AG04449 (cell line): ENCODE measurements around the gene PALS2.

ENCODE experiments used
- CTCF ChIA-PET: fragments of 350-600 bp; formaldehyde crosslinking; extraction: SDS; loops from one replicate; lab custom pipeline; 2021; ENCODE audit warnings: antibody characterized with exemption; lab: Yijun Ruan, JAX
- POLR2A ChIA-PET: fragments of 400-600, 350-600 bp; formaldehyde crosslinking; extraction: SDS; loops from one replicate; lab custom pipeline; 2020; ENCODE audit warnings: antibody characterized with exemption, inconsistent platforms; lab: Yijun Ruan, JAX
- DNase-seq: peaks from one replicate; pipeline ENCODE4 v3.0.0-alpha.2; 2010; ENCODE audit warnings: low read depth, low spot score
- H3K4me3 ChIP-seq: 2 replicates; pipeline ENCODE4 v1.5.1; 2011; ENCODE audit warnings: low read depth, mild to moderate bottlenecking, control low read depth, low read length
- CTCF ChIP-seq: IDR thresholded peaks from one replicate; pipeline ENCODE4 v1.5.1; 2011; ENCODE audit warnings: mild to moderate bottlenecking, moderate library complexity, low read length, control low read depth, inconsistent platforms; ENCODE audit not compliant: insufficient read depth; ENCODE audit errors: missing control alignments

Gene PALS2

DNA sequence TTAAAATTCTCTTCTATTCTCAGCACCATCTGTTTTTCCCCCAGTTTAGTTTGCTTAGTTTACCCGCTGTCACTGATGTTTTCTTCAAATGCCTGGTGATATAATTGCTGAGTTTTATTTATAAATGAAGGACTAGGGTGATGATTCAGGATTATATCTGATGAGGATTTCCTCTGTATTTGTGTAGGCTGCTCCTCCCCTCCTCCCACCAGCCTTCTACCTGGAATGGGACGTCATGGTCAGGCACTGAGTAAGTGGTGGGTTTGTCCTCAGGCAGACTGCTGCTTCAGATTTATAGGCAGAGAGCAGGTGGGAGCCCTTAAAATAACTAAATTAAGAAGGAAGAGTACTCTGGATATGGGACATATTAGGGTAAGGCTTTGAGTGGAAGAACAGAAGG is 35.8 kb downstream of the PALS2 start:
- no peak for TF ChIP-seq CTCF
- DNase-seq: no peak
- ChIA-PET POLR2A (no interaction called here), CTCF (interaction anchor here (0.7 kb wide), 1 partner anchor 485 kb away, joined by 3 read pairs; no protein-coding TSS in a partner anchor)
- H3K4me3 ChIP-seq: no peak overlapping the region

DNA sequence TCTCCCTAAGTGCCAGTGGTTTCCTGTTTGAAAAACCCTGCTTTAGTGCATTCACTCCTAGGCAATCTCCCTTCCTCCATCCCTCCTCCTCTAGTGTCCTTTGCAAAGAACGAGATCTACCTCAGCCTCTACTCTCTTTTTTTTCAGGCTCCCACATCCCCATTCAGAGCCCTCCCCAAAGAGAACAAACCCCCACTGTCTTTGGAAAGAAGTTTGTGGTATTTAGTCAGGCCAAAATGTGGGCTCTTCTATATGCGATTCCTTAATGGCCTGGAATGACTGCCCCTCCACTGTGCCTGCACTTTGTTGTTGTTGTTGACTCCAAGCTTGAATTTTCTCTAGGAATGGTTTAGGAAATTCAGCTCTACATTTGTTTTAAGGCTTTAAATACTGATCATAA is 36.3 kb downstream of the PALS2 start:
- ChIA-PET POLR2A (no interaction called here), CTCF (interaction anchor here (0.7 kb wide), 1 partner anchor 484 kb away, joined by 3 read pairs; no protein-coding TSS in a partner anchor)
- DNase-seq: no peak
- no peak overlapping the region for H3K4me3 ChIP-seq
- no peak for TF ChIP-seq CTCF

DNA sequence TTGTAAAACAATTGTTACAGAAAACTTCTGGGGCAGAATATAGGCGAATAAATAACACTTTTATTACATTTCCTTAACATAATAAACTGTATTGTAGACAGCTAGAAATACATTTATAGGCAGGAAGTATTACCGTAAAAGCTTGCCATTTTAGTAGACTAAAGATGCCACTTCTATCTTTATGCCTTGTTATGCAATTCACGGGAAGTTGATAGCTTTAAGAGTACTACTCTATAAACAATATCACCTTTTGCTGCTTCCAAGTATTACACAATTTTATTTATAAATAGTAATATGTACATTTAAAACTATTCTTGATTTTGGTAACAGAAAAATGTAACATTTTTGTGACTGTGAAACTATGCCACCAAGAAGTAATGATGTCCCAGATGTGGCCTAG is 37.9 kb downstream of the PALS2 start:
- CTCF ChIA-PET: no interaction called here
- POLR2A ChIA-PET: no interaction called here
- no peak overlapping the region for H3K4me3 ChIP-seq
- TF ChIP-seq CTCF: no peak
- no peak for DNase-seq

- CTCF ChIA-PET: no interaction called here
- no peak for DNase-seq
- H3K4me3 ChIP-seq: no peak overlapping the region
- POLR2A ChIA-PET: no interaction called here
- no peak for TF ChIP-seq CTCF
Observed at GRCh38 chr7:24617957-24618616, 44.8 kb downstream of the PALS2 start.

- no peak overlapping the region for H3K4me3 ChIP-seq
- TF ChIP-seq CTCF: no peak
- DNase-seq: no peak
- ChIA-PET CTCF (no interaction called here), POLR2A (no interaction called here)
Observed at GRCh38 chr7:24619978-24620377, 46.7 kb downstream of the PALS2 start.

GRCh38 chr7:24622646-24623182 is 49.5 kb downstream of the PALS2 start:
- ChIA-PET POLR2A (no interaction called here), CTCF (interaction anchor here (0.6 kb wide), 1 partner anchor 17 kb away, joined by 4 read pairs; no protein-coding TSS in a partner anchor)

More at GRCh38 chr7:24622646-24623182, 49.5 kb downstream of the PALS2 start:
- no peak for DNase-seq
- no peak overlapping the region for H3K4me3 ChIP-seq
- TF ChIP-seq CTCF: no peak
